Hippocampal formation (tissue), 2 donors: ENCODE results near the gene JAG2.

ENCODE experiments used
- DNase-seq, 2 donors: peaks; one replicate each; lab custom pipeline; 2025; lab: John Stamatoyannopoulos, UW

The JAG2 gene

GRCh38 chr14:105203057-105203531 lies 34.5 kb upstream of the JAG2 start:
- DNase-seq = peak; percentile 11 to 55

GRCh38 chr14:105201925-105202513 lies 33.4 kb upstream of the JAG2 start:
- DNase-seq = no peak

- DNase-seq = no peak
Measured at GRCh38 chr14:105201156-105201924, 32.8 kb upstream of the JAG2 start.

- no peak for DNase-seq
Measured at GRCh38 chr14:105200641-105201040, 32.1 kb upstream of the JAG2 start.

- DNase-seq = no peak
Measured at GRCh38 chr14:105200074-105200473, 31.5 kb upstream of the JAG2 start.

GRCh38 chr14:105199093-105199492 lies 30.5 kb upstream of the JAG2 start:
- DNase-seq = no peak

- no peak for DNase-seq
Measured at GRCh38 chr14:105198588-105198987, 30.0 kb upstream of the JAG2 start.

GRCh38 chr14:105197211-105197641 lies 28.6 kb upstream of the JAG2 start:
- no peak for DNase-seq

- no peak for DNase-seq
Measured at GRCh38 chr14:105196265-105196960, 27.8 kb upstream of the JAG2 start.

- DNase-seq = no peak
Measured at GRCh38 chr14:105195522-105196264, 27.1 kb upstream of the JAG2 start.

GRCh38 chr14:105195051-105195450 lies 26.5 kb upstream of the JAG2 start:
- DNase-seq = no peak

- DNase-seq = no peak
Measured at GRCh38 chr14:105193916-105194782, 25.6 kb upstream of the JAG2 start.

- DNase-seq = no peak
Measured at GRCh38 chr14:105192866-105193731, 24.5 kb upstream of the JAG2 start.

- DNase-seq = no peak
Measured at GRCh38 chr14:105187935-105188524, 19.5 kb upstream of the JAG2 start.

GRCh38 chr14:105187116-105187515 lies 18.5 kb upstream of the JAG2 start:
- no peak for DNase-seq

GRCh38 chr14:105185973-105186372 lies 17.4 kb upstream of the JAG2 start:
- no peak for DNase-seq

GRCh38 chr14:105185001-105185400 lies 16.4 kb upstream of the JAG2 start:
- no peak for DNase-seq

- DNase-seq = no peak
Measured at GRCh38 chr14:105184461-105184860, 15.9 kb upstream of the JAG2 start.

- DNase-seq = no peak
Measured at GRCh38 chr14:105182296-105183020, 13.9 kb upstream of the JAG2 start.
